HepG2 (cell line): ENCODE results near the gene GPD1. TPM values are rescaled to one million over a fixed set of nuclear protein-coding genes. Genes with fewer than 3 reads are reported as not detected.
A peak's percentile ranks its signal among the peaks of the same experiment; 100 is the strongest.
"Not testable (repeated sequence)": the region's sequence is repeated elsewhere in the genome, so short reads cannot be mapped to it uniquely, and the experiment has no call there.

Experiments
- ATAC-seq: fragments of 200-7000 bp; cut with Tn5 transposase; 3 replicates; pipeline ENCODE4 v1.9.1; 2020; ENCODE audit warnings: mild to moderate bottlenecking, moderate library complexity
- BruUV-seq: library from RNA; stranded (reverse); fragments of 400-500 nt; replicated peaks from 2 replicates; lab custom pipeline; 2021; lab: Mats Ljungman, UMichigan
- CTCF ChIA-PET: fragments of 300-600 bp; formaldehyde crosslinking; extraction: SDS; loops from one replicate; lab custom pipeline; 2021; ENCODE audit warnings: low total read pairs, inconsistent platforms, low intra/inter-chr PET ratio; lab: Yijun Ruan, JAX
- POLR2A ChIA-PET: fragments of 350-600 bp; sonication (Branson Sonifier 250); formaldehyde crosslinking; loops from one replicate; lab custom pipeline; 2020; ENCODE audit warnings: antibody characterized with exemption, inconsistent platforms; lab: Yijun Ruan, JAX
- DNase-seq: peaks from one replicate; pipeline ENCODE4 v3.0.0-alpha.2; 2015; ENCODE audit warnings: low spot score
- FAIRE-seq: peaks from 3 replicates; lab custom pipeline; 2011; peaks lifted over from hg19 to GRCh38; lab: Jason Lieb, UNC
- H2AFZ ChIP-seq: one replicate; pipeline ENCODE4 v1.6.1; 2011; ENCODE audit warnings: low read length, inconsistent platforms
- H3K27ac ChIP-seq: fragments of 300-600 bp; 3 replicates; pipeline ENCODE4 v1.8.0; 2011; ENCODE audit warnings: mixed run types, mild to moderate bottlenecking, mixed read lengths, low read length, inconsistent platforms; ENCODE audit not compliant: insufficient read depth; ENCODE audit errors: extremely low read length
- H3K27me3 ChIP-seq, 2 experiments: fragments of 200-600 bp in 1 of 2; 2 replicates in 1 of 2; 3 replicates in 1 of 2; pipeline versions ENCODE4 v1.6.0 to v1.8.0; 2011; ENCODE audit warnings: low read length in 2 of 2, mild to moderate bottlenecking in 2 of 2, moderate library complexity in 2 of 2, inconsistent platforms in 1 of 2; ENCODE audit not compliant: insufficient read depth in 2 of 2, control insufficient read depth in 1 of 2
- H3K36me3 ChIP-seq, 2 experiments: fragments of 200-600 bp in 1 of 2; replicated peaks in 1 of 2; 2 replicates in 1 of 2; 3 replicates in 1 of 2; pipeline versions ENCODE4 v1.5.1 to v1.8.0; 2011; ENCODE audit warnings: low read length in 2 of 2, inconsistent platforms in 1 of 2; ENCODE audit not compliant: insufficient read depth in 2 of 2, control insufficient read depth in 1 of 2
- H3K4me1 ChIP-seq: 2 replicates; pipeline ENCODE4 v1.5.1; 2012; ENCODE audit warnings: low read length, inconsistent platforms; ENCODE audit not compliant: insufficient read depth
- H3K4me2 ChIP-seq: 2 replicates; pipeline ENCODE4 v1.6.0; 2011; ENCODE audit warnings: low read depth, low read length, inconsistent platforms
- H3K4me3 ChIP-seq, 3 experiments: fragments of 200-600 bp in 1 of 3; sonication (generic), shearing (Covaris generic) in 1 of 3; replicated peaks in 1 of 3; 2 replicates each; pipeline ENCODE4 v1.5.1; 2011 to 2016; ENCODE audit warnings: low read length in 3 of 3, inconsistent platforms in 2 of 3, low read depth in 2 of 3, mild to moderate bottlenecking in 2 of 3, control low read depth in 1 of 3, mixed read lengths in 1 of 3; ENCODE audit not compliant: insufficient read depth in 1 of 3
- H3K79me2 ChIP-seq: one replicate; pipeline ENCODE4 v1.6.1; 2011; ENCODE audit warnings: low read length, inconsistent platforms; ENCODE audit not compliant: insufficient read depth
- H3K9ac ChIP-seq: 2 replicates; pipeline ENCODE4 v1.6.0; 2011; ENCODE audit warnings: mild to moderate bottlenecking, low read depth, low read length, inconsistent platforms; ENCODE audit not compliant: insufficient read depth
- H3K9me3 ChIP-seq: 2 replicates; pipeline ENCODE4 v1.5.1; 2012; ENCODE audit warnings: mild to moderate bottlenecking, low read length
- H4K20me1 ChIP-seq: 2 replicates; pipeline ENCODE4 v1.6.0; 2011; ENCODE audit warnings: inconsistent platforms, mild to moderate bottlenecking, low read length, moderate library complexity; ENCODE audit not compliant: insufficient read depth
- NONO ChIP-seq, 2 experiments: fragments of 450-650 bp in 1 of 2; sonication (generic) in 1 of 2; formaldehyde crosslinking in 1 of 2; IDR thresholded peaks in 1 of 2; conservative IDR thresholded peaks in 1 of 2; 2 replicates each; pipeline versions ENCODE4 v1.6.1 to v1.8.0; 2017 to 2022; ENCODE audit warnings: mild to moderate bottlenecking in 1 of 2, missing genetic modification reagents in 1 of 2, moderate library complexity in 1 of 2
- SUZ12 ChIP-seq: fragments of 150-350 bp; IDR thresholded peaks from 2 replicates; pipeline ENCODE4 v1.6.1; 2014; ENCODE audit warnings: low read depth, low read length
- THYN1 ChIP-seq: sonication (generic); formaldehyde crosslinking; IDR thresholded peaks from 2 replicates; pipeline ENCODE4 v1.8.1; 2023; ENCODE audit warnings: low read depth, mild to moderate bottlenecking, moderate library complexity, missing genetic modification reagents, borderline replicate concordance
- ZNF747 ChIP-seq: sonication (generic); formaldehyde crosslinking; IDR thresholded peaks from 2 replicates; pipeline ENCODE4 v1.8.1; 2023; ENCODE audit warnings: missing genetic modification reagents, mild to moderate bottlenecking, borderline replicate concordance
- WGBS: methylation state at CpG from one replicate; pipeline ENCODE4 v1.1.6; 2017; ENCODE audit warnings: low lambda C conversion rate; 5-methylcytosine and 5-hydroxymethylcytosine counted together
- in situ Hi-C: cut with HindIII; loops from 2 replicates; pipeline ENCODE4 v1.10.0; 2017; ENCODE audit warnings: low pct_unique_long_range_greater_than_20kb; ENCODE audit not compliant: extremely low pct_ligation_motif_present
- intact Hi-C: fragments of 100-400 bp; cut with micrococcal nuclease; formaldehyde crosslinking; loops from one replicate; pipeline ENCODE4 v1.10.0; 2022; ENCODE audit not compliant: unreplicated experiment
- polyA plus RNA-seq, 8 experiments: library from polyadenylated mRNA; depleted of rRNA in 3 of 8; stranded (reverse) in 7 of 8; unstranded in 1 of 8; fragments of >200 nt; fragmentation: Illumina TruSeq in 4 of 8; extraction: Trizol in 4 of 8; gene quantifications; 2 replicates each; pipeline versions ENCODE4 v1.2.1 to v1.2.3, GENCODE V29; 2011 to 2016; ENCODE audit warnings: low read depth in 4 of 8, missing spikeins in 1 of 8, mixed read lengths in 1 of 8; ENCODE audit not compliant: insufficient read depth in 1 of 8
- total RNA-seq, 5 experiments: library from RNA; depleted of rRNA; stranded (reverse); fragments of >200 nt; fragmentation: Illumina TruSeq; extraction: Trizol; gene quantifications; 2 replicates each; pipeline ENCODE4 v1.2.3, GENCODE V29; 2016; ENCODE audit warnings: low read depth in 1 of 5
- TF ChIP-seq, protein P1 (sequence below): sonication (generic); formaldehyde crosslinking; IDR thresholded peaks from 2 replicates; pipeline ENCODE4 v1.5.0; 2020; ENCODE audit warnings: mild to moderate bottlenecking, missing genetic modification reagents
- TF ChIP-seq, protein P2 (sequence below): sonication (generic); formaldehyde crosslinking; IDR thresholded peaks from 2 replicates; pipeline ENCODE4 v1.4.0; 2020; ENCODE audit warnings: missing genetic modification reagents
- TF ChIP-seq, protein P3 (sequence below): fragments of 450-650 bp; IDR thresholded peaks from 2 replicates; pipeline ENCODE4 v1.6.1; 2017; ENCODE audit warnings: mild to moderate bottlenecking
- TF ChIP-seq, protein P4 (sequence below): sonication (generic); formaldehyde crosslinking; IDR thresholded peaks from 2 replicates; pipeline ENCODE4 v1.5.0; 2020; ENCODE audit warnings: missing genetic modification reagents, mild to moderate bottlenecking, borderline replicate concordance

Gene GPD1
- total and polyA plus RNA-seq, 2 of the 13 experiments (the other 11 are each of a cell fraction or from before 2014, with no cell fraction given), result 3.7 to 30.6 TPM

DNA sequence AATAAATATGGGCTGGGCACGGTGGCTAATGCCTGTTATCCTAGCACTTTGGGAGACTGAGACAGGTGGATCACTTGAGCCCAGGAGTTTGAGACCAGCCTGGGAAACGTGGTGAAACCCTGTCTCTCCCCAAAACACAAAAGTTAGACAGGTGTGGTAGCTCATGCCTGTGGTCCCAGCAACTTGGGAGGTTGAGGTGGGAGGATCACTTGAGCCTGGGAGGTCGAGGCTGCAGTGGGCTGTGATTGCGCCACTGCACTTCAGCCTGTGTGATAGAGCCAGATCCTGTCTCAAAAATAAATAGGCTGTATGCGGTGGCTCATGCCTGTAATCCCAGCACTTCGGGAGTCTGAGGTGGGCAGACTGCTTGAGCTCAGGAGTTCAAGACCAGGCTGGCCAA lies 44.2 kb downstream of the GPD1 start:
- WGBS, result 92% methylated on average over 6 of the region's 6 CpGs
- CTCF ChIA-PET, H2AFZ ChIP-seq, H3K36me3 ChIP-seq, DNase-seq, BruUV-seq, H3K79me2 ChIP-seq: not testable (repeated sequence)
- TF ChIP-seq, protein P1, sequence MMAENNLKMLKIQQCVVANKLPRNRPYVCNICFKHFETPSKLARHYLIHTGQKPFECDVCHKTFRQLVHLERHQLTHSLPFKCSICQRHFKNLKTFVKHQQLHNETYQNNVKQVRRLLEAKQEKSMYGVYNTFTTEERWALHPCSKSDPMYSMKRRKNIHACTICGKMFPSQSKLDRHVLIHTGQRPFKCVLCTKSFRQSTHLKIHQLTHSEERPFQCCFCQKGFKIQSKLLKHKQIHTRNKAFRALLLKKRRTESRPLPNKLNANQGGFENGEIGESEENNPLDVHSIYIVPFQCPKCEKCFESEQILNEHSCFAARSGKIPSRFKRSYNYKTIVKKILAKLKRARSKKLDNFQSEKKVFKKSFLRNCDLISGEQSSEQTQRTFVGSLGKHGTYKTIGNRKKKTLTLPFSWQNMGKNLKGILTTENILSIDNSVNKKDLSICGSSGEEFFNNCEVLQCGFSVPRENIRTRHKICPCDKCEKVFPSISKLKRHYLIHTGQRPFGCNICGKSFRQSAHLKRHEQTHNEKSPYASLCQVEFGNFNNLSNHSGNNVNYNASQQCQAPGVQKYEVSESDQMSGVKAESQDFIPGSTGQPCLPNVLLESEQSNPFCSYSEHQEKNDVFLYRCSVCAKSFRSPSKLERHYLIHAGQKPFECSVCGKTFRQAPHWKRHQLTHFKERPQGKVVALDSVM (CRISPR knock-in tag), result peak; percentile 35; the same call in 1 of the 2 replicates
- TF ChIP-seq, all 625 proteins: peak for 1; not testable (repeated sequence) for 624
- H3K4me1 ChIP-seq, H3K4me2 ChIP-seq, H3K4me3 ChIP-seq, H3K9ac ChIP-seq, ATAC-seq, H3K27me3 ChIP-seq, in situ Hi-C loops, FAIRE-seq, H4K20me1 ChIP-seq, H3K9me3 ChIP-seq, H3K27ac ChIP-seq, intact Hi-C loops: not testable (repeated sequence)
- POLR2A ChIA-PET, result interaction anchor here (0.6 to 1.3 kb wide), 2 partner anchors 23 to 36 kb away, joined by 3 to 4 read pairs; partner anchors contain the start of gene COX14

DNA sequence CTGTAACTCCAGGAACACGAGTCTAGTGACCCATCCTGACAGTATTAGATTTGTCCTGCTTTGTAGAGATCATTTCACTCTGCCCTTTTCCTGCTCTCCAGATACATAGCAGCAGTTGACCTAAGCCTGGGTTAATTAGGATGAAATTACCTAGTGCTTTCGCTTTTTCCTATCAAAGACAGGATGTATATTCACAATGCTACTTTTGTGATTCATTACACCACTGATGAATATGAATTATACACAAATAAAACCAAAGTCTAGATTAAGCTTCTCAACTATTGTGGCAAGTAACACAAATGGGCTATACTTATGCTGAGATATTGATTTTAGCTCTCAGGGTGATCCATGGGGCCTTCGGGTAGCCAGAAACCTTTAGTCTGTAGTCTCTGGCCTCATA lies 45.5 kb downstream of the GPD1 start:
- Histone ChIP-seq H3K27me3 (no peaks in the 10 kb centered on the region), H3K27ac (no peak overlapping the region), H3K79me2 (peaks cover 10% of the 10 kb centered on the region), H3K36me3 (no peaks in the 10 kb centered on the region), H3K9ac (no peak overlapping the region), H2AFZ (no peak overlapping the region), H3K4me1 (no peaks in the 10 kb centered on the region), H3K4me3 (no peak overlapping the region), H3K4me2 (no peak overlapping the region), H4K20me1 (no peaks in the 10 kb centered on the region; the same call in 1 of the 2 replicates), H3K9me3 (no peaks in the 10 kb centered on the region)
- intact Hi-C loops, result no loop called here
- no peak for FAIRE-seq
- no TSS peak for BruUV-seq
- ChIA-PET CTCF (interaction anchor here (0.6 kb wide), 1 partner anchor 8 kb away, joined by 3 read pairs; no protein-coding TSS in a partner anchor), POLR2A (no interaction called here)
- in situ Hi-C loops, result no loop called here
- WGBS, result 87% methylated on average over 3 of the region's 3 CpGs
- no peak for ATAC-seq
- DNase-seq, result no peak
- TF ChIP-seq, protein P2, sequence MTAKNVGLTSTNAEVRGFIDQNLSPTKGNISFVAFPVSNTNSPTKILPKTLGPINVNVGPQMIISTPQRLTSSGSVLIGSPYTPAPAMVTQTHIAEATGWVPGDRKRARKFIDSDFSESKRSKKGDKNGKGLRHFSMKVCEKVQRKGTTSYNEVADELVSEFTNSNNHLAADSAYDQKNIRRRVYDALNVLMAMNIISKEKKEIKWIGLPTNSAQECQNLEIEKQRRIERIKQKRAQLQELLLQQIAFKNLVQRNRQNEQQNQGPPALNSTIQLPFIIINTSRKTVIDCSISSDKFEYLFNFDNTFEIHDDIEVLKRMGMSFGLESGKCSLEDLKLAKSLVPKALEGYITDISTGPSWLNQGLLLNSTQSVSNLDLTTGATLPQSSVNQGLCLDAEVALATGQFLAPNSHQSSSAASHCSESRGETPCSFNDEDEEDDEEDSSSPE (CRISPR knock-in tag), result no peak
- TF ChIP-seq, protein P3, sequence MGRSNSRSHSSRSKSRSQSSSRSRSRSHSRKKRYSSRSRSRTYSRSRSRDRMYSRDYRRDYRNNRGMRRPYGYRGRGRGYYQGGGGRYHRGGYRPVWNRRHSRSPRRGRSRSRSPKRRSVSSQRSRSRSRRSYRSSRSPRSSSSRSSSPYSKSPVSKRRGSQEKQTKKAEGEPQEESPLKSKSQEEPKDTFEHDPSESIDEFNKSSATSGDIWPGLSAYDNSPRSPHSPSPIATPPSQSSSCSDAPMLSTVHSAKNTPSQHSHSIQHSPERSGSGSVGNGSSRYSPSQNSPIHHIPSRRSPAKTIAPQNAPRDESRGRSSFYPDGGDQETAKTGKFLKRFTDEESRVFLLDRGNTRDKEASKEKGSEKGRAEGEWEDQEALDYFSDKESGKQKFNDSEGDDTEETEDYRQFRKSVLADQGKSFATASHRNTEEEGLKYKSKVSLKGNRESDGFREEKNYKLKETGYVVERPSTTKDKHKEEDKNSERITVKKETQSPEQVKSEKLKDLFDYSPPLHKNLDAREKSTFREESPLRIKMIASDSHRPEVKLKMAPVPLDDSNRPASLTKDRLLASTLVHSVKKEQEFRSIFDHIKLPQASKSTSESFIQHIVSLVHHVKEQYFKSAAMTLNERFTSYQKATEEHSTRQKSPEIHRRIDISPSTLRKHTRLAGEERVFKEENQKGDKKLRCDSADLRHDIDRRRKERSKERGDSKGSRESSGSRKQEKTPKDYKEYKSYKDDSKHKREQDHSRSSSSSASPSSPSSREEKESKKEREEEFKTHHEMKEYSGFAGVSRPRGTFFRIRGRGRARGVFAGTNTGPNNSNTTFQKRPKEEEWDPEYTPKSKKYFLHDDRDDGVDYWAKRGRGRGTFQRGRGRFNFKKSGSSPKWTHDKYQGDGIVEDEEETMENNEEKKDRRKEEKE, result no peak
- no peak for TF ChIP-seq THYN1
- TF ChIP-seq, protein P4, sequence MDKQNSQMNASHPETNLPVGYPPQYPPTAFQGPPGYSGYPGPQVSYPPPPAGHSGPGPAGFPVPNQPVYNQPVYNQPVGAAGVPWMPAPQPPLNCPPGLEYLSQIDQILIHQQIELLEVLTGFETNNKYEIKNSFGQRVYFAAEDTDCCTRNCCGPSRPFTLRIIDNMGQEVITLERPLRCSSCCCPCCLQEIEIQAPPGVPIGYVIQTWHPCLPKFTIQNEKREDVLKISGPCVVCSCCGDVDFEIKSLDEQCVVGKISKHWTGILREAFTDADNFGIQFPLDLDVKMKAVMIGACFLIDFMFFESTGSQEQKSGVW (CRISPR knock-in tag), result no peak
- TF ChIP-seq NONO (IDR thresholded peaks at IDR 0.05), result no peak
- no peak for TF ChIP-seq NONO (CRISPR knock-in tag; conservative IDR thresholded peaks at IDR 0.05)
- no peak for TF ChIP-seq SUZ12
- TF ChIP-seq ZNF747 (CRISPR knock-in tag), result no peak
